ENCODE results near the gene VASH2.

- TF ChIP-seq CTCF (IDR thresholded peaks at IDR 0.05) (no peak), POLR2AphosphoS5 (IDR thresholded peaks at IDR 0.05) (no peak)
These were observed 82.3 kb downstream of the VASH2 start for GRCh38 chr1:213032651-213033050.

All from breast epithelium (tissue), 3 donors.